Activated CD8-positive, alpha-beta memory T cell treated with anti-CD3 and anti-CD28 coated beads, Interleukin-2, amount 10 ng/mL, durations not matched to agents 7 days and 5 days (primary cell): Measurements from ENCODE around the gene ARHGDIB. TPM values are rescaled to one million over a fixed set of nuclear protein-coding genes. Genes with fewer than 3 reads are reported as not detected.

Experiments used
- ATAC-seq: fragments of 150-1000 bp; cut with Tn5 transposase; one replicate; pipeline ENCODE4 v1.10.0; 2021; ENCODE audit warnings: moderate library complexity
- CTCF ChIA-PET: fragments of 350-600 bp; sonication (Branson Sonifier 250); formaldehyde crosslinking; loops from one replicate; lab custom pipeline; 2021; ENCODE audit warnings: antibody characterized with exemption; lab: Charles Lee
- DNase-seq: peaks from one replicate; pipeline ENCODE4 v3.0.0-alpha.2; 2020
- H3K27ac Mint-ChIP-seq: one replicate; pipeline ENCODE4 v1.8.0; 2021; ENCODE audit warnings: mild to moderate bottlenecking, mixed read lengths
- H3K27me3 Mint-ChIP-seq: one replicate; pipeline ENCODE4 v1.8.0; 2021; ENCODE audit warnings: mixed read lengths
- H3K36me3 Mint-ChIP-seq: one replicate; pipeline ENCODE4 v1.8.0; 2021; ENCODE audit warnings: mild to moderate bottlenecking, mixed read lengths
- H3K4me1 Mint-ChIP-seq: one replicate; pipeline ENCODE4 v1.8.0; 2021; ENCODE audit warnings: mixed read lengths
- H3K4me3 Mint-ChIP-seq: one replicate; pipeline ENCODE4 v1.8.0; 2021; ENCODE audit warnings: mild to moderate bottlenecking, moderate library complexity, mixed read lengths
- H3K9me3 Mint-ChIP-seq: one replicate; pipeline ENCODE4 v1.8.0; 2022; ENCODE audit warnings: low read depth, mixed read lengths
- total RNA-seq, 2 experiments: library from RNA; stranded (reverse); gene quantifications; one replicate each; pipeline ENCODE4 v1.2.3, GENCODE V29; 2021

Gene ARHGDIB
- total RNA-seq, 2 experiments from 2014 or later, result 1,208 to 1,284 TPM

GRCh38 chr12:14910090-14910915 lies 51.1 kb downstream of the ARHGDIB start:
- DNase-seq (no peak), ATAC-seq (peak; percentile 70)
- CTCF ChIA-PET, result no interaction called here
- Mint-ChIP-seq H3K4me3 (no peak overlapping the region), H3K4me1 (peaks cover 29% of the 10 kb centered on the region), H3K36me3 (peaks cover 65% of the 10 kb centered on the region), H3K27me3 (no peaks in the 10 kb centered on the region), H3K9me3 (peaks cover 2% of the 10 kb centered on the region), H3K27ac (peak overlapping the region; percentile 68)

GRCh38 chr12:14907953-14908352 lies 53.4 kb downstream of the ARHGDIB start:
- peaks cover 29% of the 10 kb centered on the region for H3K4me1 Mint-ChIP-seq
- CTCF ChIA-PET, result no interaction called here
- H3K36me3 Mint-ChIP-seq, result peaks cover 42% of the 10 kb centered on the region
- no peaks in the 10 kb centered on the region for H3K27me3 Mint-ChIP-seq
- DNase-seq (no peak), ATAC-seq (no peak)
- no peak overlapping the region for H3K4me3 Mint-ChIP-seq
- H3K9me3 Mint-ChIP-seq, result peaks cover 2% of the 10 kb centered on the region
- H3K27ac Mint-ChIP-seq, result no peak overlapping the region

GRCh38 chr12:14906114-14906513 lies 55.3 kb downstream of the ARHGDIB start:
- ATAC-seq (no peak), DNase-seq (no peak)
- no peak overlapping the region for H3K4me3 Mint-ChIP-seq
- peaks cover 32% of the 10 kb centered on the region for H3K36me3 Mint-ChIP-seq
- peaks cover 2% of the 10 kb centered on the region for H3K9me3 Mint-ChIP-seq
- H3K27ac Mint-ChIP-seq, result no peak overlapping the region
- no peaks in the 10 kb centered on the region for H3K27me3 Mint-ChIP-seq
- H3K4me1 Mint-ChIP-seq, result peaks cover 26% of the 10 kb centered on the region
- CTCF ChIA-PET, result interaction anchor here (1.1 kb wide), 1 partner anchor 9 kb away, joined by 3 read pairs; no protein-coding TSS in a partner anchor

- Mint-ChIP-seq H3K36me3 (peaks cover 28% of the 10 kb centered on the region), H3K27me3 (no peaks in the 10 kb centered on the region), H3K4me3 (no peak overlapping the region), H3K27ac (no peak overlapping the region), H3K9me3 (peaks cover 2% of the 10 kb centered on the region), H3K4me1 (peaks cover 20% of the 10 kb centered on the region)
- DNase-seq (no peak), ATAC-seq (no peak)
- CTCF ChIA-PET, result interaction anchor here (1.1 kb wide), 1 partner anchor 9 kb away, joined by 3 read pairs; no protein-coding TSS in a partner anchor
Observed at GRCh38 chr12:14905269-14906004, 56.0 kb downstream of the ARHGDIB start.

- H3K36me3 Mint-ChIP-seq, result peaks cover 23% of the 10 kb centered on the region
Observed at GRCh38 chr12:14904854-14905253, 56.5 kb downstream of the ARHGDIB start.

GRCh38 chr12:14903386-14904098 lies 57.9 kb downstream of the ARHGDIB start:
- H3K9me3 Mint-ChIP-seq, result peaks cover 2% of the 10 kb centered on the region
- CTCF ChIA-PET, result interaction anchor here (1.2 kb wide), 1 partner anchor 92 kb away, joined by 3 read pairs; no protein-coding TSS in a partner anchor
- peaks cover 16% of the 10 kb centered on the region for H3K36me3 Mint-ChIP-seq
- peaks cover 10% of the 10 kb centered on the region for H3K4me1 Mint-ChIP-seq
- no peak overlapping the region for H3K4me3 Mint-ChIP-seq
- H3K27me3 Mint-ChIP-seq, result no peaks in the 10 kb centered on the region
- no peak for DNase-seq
- ATAC-seq, result no peak
- H3K27ac Mint-ChIP-seq, result no peak overlapping the region

More at GRCh38 chr12:14904854-14905253, 56.5 kb downstream of the ARHGDIB start:
- CTCF ChIA-PET, result no interaction called here
- H3K4me1 Mint-ChIP-seq, result peaks cover 14% of the 10 kb centered on the region
- H3K27ac Mint-ChIP-seq, result no peak overlapping the region
- H3K9me3 Mint-ChIP-seq, result peaks cover 2% of the 10 kb centered on the region
- no peak for ATAC-seq
- no peak for DNase-seq
- H3K4me3 Mint-ChIP-seq, result no peak overlapping the region
- H3K27me3 Mint-ChIP-seq, result no peaks in the 10 kb centered on the region

- Mint-ChIP-seq H3K4me1 (peaks cover 2% of the 10 kb centered on the region), H3K27ac (no peak overlapping the region), H3K27me3 (no peaks in the 10 kb centered on the region), H3K4me3 (no peak overlapping the region), H3K36me3 (peaks cover 6% of the 10 kb centered on the region), H3K9me3 (no peaks in the 10 kb centered on the region)
- ATAC-seq (no peak), DNase-seq (no peak)
- CTCF ChIA-PET, result interaction anchor here (1.2 kb wide), 1 partner anchor 93 kb away, joined by 3 read pairs; no protein-coding TSS in a partner anchor
Observed at GRCh38 chr12:14902465-14902864, 58.9 kb downstream of the ARHGDIB start.

GRCh38 chr12:14901228-14901562 lies 60.2 kb downstream of the ARHGDIB start:
- ATAC-seq (no peak), DNase-seq (no peak)
- Mint-ChIP-seq H3K4me3 (no peak overlapping the region), H3K36me3 (peaks cover 2% of the 10 kb centered on the region), H3K4me1 (peaks cover 2% of the 10 kb centered on the region), H3K9me3 (no peaks in the 10 kb centered on the region), H3K27me3 (no peaks in the 10 kb centered on the region), H3K27ac (no peak overlapping the region)
- CTCF ChIA-PET, result no interaction called here

- H3K4me1 Mint-ChIP-seq, result peaks cover 2% of the 10 kb centered on the region
- H3K36me3 Mint-ChIP-seq, result no peaks in the 10 kb centered on the region
- peaks cover 2% of the 10 kb centered on the region for H3K27me3 Mint-ChIP-seq
- CTCF ChIA-PET, result no interaction called here
- no peaks in the 10 kb centered on the region for H3K9me3 Mint-ChIP-seq
- H3K4me3 Mint-ChIP-seq, result no peak overlapping the region
- DNase-seq (no peak), ATAC-seq (no peak)
- H3K27ac Mint-ChIP-seq, result no peak overlapping the region
Observed at GRCh38 chr12:14900521-14901227, 60.7 kb downstream of the ARHGDIB start.

- Mint-ChIP-seq H3K36me3 (no peaks in the 10 kb centered on the region), H3K4me1 (no peaks in the 10 kb centered on the region), H3K4me3 (no peak overlapping the region), H3K27ac (no peak overlapping the region), H3K27me3 (peaks cover 5% of the 10 kb centered on the region), H3K9me3 (no peaks in the 10 kb centered on the region)
- CTCF ChIA-PET, result interaction anchor here (1.2 kb wide), 2 partner anchors 10 to 49 kb away, joined by 3 read pairs; no protein-coding TSS in a partner anchor
- ATAC-seq (no peak), DNase-seq (no peak)
Observed at GRCh38 chr12:14896521-14897169, 64.8 kb downstream of the ARHGDIB start.

GRCh38 chr12:14893506-14894250 lies 67.7 kb downstream of the ARHGDIB start:
- no peaks in the 10 kb centered on the region for H3K36me3 Mint-ChIP-seq
- ATAC-seq (no peak), DNase-seq (no peak)
- H3K4me3 Mint-ChIP-seq, result no peak overlapping the region
- H3K27ac Mint-ChIP-seq, result no peak overlapping the region
- H3K9me3 Mint-ChIP-seq, result no peaks in the 10 kb centered on the region
- peaks cover 16% of the 10 kb centered on the region for H3K27me3 Mint-ChIP-seq
- CTCF ChIA-PET, result interaction anchor here (0.6 kb wide), 1 partner anchor 102 kb away, joined by 3 read pairs; no protein-coding TSS in a partner anchor
- no peaks in the 10 kb centered on the region for H3K4me1 Mint-ChIP-seq
